SKM-1 (cell line): ENCODE data around the gene UQCRHL.

Experiments
- DNase-seq: peaks from one replicate; lab custom pipeline; 2025; ENCODE audit not compliant: unreplicated experiment; lab: John Stamatoyannopoulos, UW

The UQCRHL gene

DNA sequence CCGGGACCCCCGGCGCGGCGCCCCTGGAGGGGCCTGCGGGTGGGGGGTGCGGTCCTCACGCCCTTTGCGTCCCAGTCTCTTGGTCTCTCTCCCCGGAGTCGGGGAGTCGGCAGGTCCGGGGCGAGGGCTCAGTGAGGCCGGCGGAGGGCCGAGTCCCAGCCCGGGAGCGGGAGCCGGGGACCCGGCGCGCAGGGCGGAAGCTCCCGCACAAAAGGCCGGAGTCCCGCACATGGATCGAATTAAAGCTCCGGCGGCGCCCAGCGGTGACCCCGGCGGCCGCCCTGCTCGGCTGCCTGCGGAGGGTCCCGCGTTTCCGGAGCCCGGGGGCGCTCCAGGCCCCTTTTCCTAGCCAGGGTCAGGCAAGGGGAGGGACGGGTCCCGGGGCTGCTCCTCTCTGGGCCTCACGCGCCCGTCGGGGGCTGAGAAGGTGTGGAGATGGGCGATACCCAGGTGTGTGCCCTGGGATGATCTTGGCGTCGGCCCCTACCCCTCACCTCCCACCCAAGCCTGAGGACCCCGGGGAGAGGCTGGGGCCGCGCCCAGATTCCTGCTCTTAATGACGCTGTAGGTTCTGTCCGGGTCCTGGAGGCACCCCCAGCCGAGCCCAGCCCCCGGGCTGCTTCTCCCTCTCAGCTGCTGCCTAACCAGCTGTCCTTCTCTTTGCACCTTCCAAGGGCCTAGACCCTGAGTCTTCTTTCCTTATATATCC lies 48.3 kb downstream of the UQCRHL start:
- no peak for DNase-seq

DNA sequence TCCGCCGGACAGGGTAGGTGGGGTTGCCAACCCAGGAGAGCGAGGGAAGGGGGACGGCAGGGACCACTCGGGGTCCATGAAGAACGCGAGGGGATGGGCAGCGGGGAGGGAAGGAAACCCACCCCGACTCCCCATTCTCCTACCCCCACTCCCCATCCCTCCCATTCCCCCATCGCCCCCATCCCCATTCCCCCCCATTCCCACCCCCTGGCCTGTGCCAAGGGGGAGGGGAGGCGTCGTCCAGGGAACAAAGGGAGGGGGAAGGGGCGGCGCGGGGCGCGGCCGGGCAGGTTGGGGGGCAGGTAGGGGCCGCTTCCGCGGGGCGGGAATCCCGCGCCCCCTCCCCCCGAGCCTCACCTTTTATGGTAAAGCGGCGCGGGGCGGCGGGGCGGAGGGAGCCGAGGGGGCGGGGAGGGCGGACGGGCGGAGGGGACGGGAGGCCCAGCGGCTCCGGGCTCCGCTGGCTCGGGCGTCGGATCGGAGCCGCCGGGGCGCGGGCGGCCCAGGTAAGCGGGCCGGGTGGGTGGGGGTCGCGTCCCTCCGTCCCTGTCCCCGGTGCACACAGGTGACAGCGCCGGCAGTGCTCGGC lies 49.0 kb downstream of the UQCRHL start, which contains the start of gene FBLIM1:
TSS of gene FBLIM1 (plus strand) at position 453 of the 589 bp plus-strand sequence. CDS start 6,189 bp downstream, outside the sequence.
- DNase-seq = no peak

DNA sequence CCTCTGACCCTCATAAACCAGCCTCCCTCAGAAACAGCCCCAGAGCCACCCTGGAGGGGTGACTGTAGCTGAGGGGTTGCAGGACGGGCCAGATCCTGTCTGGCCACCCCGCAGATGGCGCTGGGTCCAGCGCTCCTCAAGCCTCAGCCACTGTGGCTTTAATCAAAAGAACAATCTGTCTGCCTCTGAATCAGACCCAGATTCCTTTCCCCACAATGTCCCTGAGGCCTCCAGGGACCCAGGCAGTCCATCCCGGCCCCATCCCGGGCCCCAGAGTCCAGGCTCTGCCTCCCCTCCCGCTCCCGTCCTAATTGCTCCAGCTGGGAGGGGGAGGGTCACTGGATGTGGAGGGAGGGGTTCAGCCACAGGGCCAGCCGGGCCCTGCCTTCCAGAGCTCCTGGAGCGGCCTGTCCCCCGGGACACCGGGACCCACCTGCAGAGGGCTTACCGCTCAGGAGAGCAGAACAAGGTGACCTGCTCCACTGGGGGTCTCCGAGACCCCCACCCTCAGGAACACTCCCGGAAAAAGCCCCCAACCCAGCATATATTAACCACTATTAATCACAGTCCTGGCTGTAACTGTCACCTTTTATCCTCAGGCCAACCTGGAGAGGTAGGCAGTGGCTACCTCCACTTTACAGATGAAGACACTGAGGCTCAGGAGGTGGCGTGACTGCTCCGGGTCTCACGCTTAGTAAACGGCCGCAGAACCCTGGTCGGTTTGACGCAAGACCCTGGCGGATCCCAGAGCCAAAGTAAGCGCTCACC lies 49.7 kb downstream of the UQCRHL start:
- no peak for DNase-seq
